Activated naive CD8-positive, alpha-beta T cell treated with anti-CD3 and anti-CD28 coated beads, Interleukin-2, amount 50 U/mL, for 16 hours (primary cell): ENCODE results near the gene TEAD1.

Experiments
- DNase-seq: peaks from one replicate; pipeline ENCODE4 v3.0.0-alpha.2; 2020; ENCODE audit warnings: low read depth, low spot score

The TEAD1 gene

DNA sequence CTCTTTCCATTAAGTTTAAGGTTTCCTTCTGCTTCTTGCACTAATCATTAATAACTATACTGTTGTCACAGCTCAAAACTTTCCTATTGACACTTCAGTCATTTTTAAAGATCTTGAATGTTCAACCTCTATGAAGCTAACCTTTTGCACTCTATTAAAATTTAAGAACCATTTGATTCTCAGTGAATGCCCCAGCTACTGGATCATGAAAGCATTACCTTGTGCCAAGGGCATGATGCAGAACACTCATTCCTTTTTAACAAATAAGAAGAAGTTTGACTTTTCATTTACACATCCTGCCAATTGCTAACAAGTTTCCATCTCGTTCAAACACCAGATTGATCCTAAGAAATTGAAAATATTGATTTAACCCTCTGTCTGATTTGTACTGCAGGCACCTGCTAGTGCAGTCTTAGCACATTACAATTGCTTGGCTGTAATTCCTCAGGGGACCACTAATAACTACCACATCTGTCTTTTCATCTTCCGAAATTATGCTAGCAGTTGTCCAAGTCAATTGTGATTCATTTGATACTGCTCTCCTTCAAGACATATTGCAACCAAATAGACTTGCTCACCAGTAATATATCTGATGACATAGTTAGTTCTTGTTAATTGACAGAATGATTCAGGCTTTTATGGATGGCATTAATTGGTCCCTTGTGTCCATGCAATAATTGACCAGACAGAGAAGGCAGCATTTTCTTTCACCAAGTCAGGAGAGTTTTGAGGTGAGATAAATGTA lies 158.4 kb downstream of the TEAD1 start:
- DNase-seq: no peak

DNA sequence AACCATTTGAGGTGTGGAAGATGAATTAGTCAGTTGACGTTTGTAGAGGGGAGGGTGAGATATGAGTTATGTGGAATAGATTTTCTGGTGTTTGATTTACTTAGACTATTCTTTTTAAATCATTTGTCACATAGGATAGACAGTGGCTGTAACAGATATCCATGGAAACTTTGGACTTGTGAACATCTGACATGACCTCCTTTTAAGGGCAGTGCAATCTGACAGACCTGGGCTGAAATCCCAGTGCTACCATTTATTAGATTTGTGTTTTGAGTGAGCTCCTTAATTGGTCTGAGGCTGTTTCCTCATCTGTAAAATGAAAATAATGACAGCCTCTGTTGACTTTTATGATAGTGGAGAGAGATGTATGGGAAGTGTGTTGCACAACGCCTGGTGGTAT lies 159.9 kb downstream of the TEAD1 start:
- no peak for DNase-seq

DNA sequence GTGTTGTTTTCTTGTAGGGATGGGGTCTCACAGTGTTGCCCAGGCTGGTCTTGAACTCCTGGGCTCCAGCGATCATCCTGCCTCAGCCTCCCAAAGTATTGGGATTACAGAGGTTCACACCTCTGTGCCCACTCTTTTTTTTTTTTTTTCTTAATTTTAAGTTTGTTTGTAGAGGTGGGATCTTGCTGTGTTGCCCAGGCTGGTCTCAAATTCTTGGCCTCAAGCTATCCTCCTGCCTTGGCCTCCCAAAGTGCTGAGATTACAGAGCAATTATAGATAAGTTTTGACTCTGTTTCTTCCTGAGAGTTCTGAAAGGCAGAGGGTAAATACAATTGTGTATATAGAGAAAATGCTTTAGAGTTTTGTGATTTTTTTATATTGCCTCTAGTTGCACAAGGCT lies 160.4 kb downstream of the TEAD1 start:
- DNase-seq: no peak

DNA sequence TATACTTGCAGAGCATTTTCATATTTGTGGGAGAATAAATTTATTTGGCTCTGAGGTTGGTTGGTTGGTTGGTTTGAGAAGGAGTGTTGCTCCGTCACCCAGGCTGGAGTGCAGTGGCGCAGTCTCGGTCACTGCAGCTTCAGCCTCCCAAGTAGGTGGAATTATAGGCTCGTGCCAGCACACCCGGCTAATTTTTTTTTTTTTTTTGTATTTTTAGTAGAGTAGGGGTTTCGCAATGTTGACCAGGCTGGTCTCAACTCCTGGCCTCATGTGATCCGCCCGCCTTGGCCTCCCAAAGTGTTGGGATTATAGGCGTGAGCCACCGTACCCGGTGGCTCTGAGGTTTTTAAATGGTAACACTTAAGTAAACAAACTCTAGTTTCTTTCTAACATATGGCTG lies 161.1 kb downstream of the TEAD1 start:
- no peak for DNase-seq

DNA sequence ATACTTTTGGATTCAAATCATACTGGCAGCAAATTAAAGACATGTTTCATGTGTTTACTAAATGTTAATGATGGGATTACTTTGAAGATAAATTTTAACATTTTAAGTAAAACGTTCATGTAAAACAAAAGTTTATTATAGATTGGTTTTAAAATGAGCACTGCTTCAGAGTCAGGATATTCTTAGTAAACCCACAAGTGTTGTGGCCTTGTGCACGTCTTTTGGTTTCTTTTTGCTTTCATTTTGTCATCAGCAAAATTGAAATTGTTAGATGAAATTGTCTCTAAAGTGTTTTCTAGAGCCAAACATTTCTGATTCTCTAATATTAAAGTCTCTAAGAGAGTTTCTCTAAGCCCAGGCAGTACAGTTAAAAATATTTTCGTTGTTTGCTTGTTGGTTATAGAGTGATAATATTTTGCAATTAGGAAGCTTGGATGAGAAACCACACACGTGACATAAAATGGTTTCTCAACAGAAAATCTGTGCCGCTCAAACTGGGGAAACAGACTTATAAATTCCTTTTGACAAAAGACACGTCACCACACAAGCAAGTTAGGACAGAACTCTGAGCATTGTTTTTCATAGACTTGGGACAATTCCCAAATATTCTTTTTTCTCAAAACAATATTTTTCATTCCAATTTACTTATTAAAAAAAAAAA lies 164.4 kb downstream of the TEAD1 start:
- no peak for DNase-seq

DNA sequence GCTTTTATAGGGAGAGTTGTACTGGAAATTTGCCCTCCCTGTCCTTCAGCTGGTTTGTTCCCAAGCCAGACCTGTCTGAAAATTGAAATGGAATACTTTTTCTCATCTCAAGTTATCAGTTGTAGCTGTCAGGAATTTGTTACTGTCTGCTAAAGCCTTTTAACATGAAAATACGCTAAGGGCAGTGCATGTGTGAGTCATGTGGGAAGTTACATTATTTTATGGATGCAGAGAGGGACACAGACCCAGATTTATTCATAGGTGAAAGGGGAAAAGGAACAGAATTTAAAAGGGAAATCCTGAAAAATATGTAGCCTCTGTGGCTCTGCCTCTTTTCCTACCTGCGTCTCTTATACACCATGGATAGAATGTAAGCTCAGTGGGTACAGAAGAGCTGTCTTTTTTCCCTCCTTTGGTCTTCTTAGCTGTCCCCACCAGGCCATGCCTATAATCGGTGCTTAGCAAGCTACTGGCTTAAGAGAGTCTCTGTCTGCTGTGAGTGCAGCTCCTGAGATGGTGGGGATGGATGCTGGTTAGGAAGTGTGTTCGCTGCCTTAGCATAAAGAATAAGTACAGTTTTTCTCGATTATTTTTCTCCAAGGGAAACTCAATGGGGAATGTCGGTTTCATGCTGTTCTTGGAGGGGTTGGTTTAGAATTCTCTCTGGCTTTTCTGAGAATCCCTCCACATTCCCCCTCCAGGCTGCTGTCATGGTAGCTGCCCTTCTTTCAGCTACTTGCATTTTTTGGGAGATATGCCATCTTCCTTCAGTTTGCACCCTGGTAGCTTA lies 166.8 kb downstream of the TEAD1 start:
- DNase-seq: no peak

DNA sequence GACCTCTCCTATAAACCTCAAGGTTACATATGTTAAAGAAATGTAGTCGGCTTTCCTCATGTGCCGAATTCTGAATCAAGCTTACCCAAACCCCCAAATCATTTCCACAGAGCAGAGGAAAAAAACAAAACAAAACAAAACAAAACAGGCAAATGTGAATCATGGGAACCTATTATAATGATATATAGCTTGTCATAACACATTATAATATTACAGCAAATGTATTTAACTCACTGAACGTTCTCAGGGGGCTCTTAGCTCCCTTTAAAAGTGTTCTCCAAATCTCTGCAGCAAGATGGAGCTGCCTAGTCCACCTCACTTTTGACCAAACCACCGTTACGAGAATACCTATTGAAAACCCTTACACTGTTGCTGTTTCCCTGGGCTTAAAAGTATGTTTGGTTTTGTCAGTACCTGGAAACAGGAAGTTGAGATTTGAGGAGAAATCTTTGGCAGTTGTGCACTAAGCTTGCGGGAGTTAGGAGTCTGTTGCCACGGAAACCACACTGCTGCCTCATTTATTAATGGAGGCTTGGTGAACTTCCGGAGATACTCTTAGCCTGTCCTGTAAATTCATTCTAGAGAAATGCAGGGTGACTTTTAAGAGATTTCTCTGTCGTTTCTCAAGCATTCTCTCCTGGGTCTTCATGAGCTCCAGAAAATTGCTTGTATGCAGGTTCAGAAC lies 167.9 kb downstream of the TEAD1 start:
- no peak for DNase-seq

DNA sequence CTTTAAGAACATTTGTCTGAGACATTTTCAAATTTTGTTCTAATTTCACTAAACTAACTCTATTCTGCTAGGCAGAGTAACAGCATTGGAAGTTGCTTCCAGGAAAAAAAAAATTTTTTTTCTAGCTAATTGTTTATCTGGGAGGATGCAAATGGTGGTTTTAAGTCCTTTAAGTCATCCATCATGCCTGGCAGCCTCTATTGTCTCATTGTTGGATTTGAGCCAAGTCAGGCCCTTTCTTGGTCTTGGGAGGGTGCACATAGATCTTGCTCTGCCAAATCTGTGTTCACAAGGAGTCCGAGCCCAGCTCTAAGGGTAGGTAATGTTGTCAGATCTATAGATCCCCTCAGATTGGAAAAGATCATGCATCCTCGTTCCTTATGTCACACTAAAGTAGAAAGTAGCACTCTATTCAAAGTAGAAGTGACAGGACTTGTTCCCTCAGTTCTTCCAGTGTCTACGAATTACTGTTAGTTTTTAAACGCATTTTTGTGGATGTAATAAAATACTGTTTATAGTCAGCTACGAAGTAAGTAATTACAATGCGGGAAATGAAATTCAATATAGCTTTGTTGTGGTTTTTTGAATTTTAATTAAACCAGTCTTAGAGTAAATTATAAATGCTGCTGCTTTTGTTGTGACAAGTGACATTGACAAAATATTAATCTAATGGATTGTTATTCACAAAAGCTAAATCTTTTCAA lies 168.9 kb downstream of the TEAD1 start:
- no peak for DNase-seq

DNA sequence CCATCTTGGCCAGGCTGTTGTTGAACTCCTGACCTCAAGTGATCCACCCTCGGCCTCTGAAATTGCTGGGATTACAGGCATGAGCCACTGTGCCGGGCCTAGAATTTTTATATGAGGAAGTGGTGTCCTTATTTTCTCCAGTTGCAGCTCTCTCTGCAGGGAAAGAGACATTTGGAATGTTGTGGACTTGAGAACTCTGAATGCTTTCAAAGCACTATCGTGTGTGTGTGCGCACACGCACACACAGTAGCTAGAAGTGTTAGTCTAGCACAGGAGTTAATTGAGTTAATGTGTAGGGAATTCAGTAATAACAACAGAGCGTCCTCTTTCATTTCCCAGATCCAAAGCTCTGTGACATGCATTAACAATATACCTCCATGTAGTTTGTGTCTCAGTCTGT lies 170.9 kb downstream of the TEAD1 start:
- DNase-seq: no peak

DNA sequence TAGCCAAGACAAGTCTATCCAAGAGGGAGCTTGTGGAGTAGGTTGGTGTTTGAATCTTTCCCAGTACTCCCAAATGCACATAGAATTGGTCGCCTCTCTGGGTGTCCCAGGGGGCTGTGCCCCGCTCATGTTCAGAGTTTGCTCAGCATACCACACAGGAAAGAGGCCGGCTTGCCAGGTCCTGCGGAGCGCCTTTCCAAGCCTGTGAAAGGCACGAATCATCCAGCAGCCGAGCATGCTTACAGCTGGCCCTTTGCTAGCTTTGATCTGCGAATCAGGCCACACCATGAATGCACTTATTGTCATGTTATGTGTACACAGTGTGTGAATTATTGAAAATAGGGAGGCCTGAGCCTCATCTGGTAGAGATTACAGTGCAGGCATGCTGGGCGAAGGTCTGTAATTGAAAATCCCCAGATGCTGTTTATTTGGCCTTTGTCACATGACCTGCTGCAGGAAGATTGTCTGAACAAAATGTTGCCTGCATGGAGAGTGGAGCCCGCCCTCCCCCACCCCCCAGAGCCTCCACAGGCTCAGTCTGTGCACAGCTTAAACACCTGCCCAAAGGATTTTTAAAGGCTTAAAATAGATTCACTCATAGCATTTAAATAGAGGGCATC lies 171.6 kb downstream of the TEAD1 start:
- DNase-seq: no peak

DNA sequence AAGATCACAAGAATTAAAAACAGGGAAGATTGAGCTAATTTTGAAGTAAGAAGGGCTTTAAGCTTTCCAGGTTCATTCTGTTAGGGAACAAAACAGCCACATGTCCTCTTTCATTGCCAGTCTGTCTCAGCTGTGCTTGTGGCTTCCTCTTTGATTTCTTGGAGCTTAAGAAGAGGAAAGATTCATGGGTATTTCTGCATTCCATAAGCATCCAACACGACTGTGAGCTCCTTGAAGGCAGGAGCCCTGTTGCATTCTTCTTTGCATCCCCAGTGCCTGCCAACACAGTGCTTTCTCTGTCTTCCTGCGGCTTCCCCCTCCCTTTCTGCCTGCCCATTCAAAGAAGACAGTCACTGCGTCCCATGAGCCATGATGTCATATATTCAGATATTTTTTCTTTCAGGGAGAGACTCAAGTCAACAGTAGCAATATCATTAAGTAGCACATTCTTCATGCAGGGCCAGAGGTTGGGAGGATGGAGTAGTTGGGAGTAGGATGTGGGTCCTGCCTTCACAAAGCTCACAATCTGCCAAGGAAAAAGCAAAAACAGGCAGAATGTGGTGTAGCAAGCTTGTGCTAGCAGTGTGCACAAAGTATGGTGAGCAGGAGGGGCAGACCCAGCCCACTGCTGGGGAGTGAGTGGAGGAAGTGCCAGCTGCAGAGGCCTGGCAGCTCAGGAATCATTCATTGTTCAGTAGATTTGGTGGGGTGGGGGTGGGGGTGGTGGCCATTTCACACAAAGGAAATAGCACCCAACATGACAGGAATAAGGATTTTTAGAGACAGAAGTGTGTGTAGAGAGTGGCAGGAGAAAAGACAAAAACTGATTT lies 172.8 kb downstream of the TEAD1 start:
- no peak for DNase-seq

DNA sequence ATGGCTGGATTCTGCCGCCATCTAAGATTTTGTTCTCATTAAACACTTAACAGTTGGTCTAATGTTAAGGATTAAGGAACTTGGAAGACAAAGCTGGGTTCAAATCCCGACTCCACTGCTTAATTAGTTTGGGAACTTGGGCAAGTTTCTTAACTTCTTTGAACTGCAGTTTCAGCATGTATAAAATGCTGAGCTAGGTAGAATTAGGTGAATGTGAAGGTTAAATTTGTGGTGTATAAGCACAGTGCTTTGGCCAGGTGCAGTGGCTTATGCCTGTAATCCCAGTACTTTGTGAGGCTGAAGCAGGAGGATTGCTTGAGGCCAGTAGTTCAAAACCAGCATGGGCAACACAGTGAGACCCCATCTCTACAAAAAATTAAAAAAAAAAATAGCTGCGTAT lies 174.2 kb downstream of the TEAD1 start:
- DNase-seq: no peak

DNA sequence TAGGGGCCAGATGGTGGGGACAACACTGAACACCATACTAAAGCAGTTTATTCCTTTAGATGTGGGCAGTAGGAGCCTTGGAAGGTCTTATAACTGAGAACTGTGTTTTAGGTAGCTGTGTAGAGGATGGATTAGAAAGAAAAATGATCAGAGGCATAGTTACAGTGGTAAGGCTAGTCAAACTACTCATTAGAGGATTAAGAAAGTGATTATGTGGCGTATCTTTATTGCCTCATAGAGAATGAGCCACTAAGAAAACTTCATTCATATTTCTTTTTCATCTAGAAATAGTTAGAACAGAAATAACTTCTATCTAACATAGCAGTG lies 179.1 kb downstream of the TEAD1 start:
- no peak for DNase-seq

DNA sequence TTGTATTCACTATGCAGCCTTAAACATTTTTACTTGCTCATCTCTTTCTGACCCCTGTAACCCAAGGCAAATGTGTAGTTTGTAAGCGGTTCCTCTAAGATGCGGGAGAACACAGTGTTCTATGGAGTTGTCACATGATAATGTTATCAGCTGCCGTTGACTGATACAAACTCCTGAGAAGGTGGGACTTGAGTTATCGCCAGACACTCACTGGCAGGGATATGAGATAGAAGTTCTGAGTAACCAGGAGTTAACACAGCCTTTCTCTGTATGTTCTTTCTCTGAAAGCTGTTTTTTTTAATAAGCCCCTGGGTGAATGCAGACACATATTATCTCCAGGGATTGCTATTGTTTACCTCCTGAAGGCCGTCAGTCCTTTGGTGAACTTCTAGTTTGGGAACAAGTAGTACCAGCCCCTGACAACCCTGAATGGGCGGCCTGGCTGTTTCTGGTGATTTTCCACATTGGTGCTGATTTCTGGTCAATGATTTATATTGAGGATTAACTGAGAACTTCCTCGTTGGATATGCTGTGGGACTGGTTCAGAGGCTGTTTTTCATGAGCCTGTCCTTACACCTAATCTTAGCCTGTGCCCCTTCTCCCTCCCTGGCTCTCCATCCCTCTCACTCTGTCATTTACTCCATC lies 179.6 kb downstream of the TEAD1 start:
- no peak for DNase-seq

DNA sequence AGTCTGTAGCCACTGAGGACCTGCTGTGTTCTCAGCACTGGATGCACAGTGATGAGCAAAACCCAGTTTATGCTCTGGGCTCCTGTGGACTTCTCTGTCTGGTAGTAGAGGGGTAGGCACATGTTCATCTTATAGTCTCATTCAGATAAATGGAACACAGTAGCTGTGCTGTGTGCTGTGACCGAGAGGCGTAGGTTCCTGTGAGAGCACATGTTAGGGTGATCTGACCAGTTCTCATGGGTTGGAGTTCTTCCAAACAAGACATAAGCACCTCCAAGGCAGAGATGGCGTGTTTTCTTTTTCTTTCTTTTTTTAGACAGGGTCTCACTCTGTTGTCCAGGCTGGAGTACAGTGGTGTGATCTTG lies 180.1 kb downstream of the TEAD1 start:
- no peak for DNase-seq

DNA sequence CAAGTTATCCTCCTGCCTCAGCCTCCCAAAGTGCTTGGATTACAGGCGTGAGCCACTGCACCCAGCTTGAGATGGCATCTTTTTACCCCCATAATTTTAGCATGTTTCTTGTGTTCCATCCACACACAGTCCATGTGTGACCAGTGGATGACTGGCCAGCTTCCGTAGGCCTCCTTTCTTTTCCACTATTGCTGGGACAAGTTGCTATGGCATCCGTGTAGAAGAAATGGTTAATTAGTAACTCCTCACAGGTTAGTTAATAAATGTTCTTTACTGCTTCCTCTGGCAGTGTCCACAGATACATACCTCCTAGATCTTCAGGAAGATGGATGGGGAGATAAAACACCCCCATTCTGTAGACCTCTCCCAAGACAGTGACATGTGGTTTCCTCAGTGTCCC lies 180.6 kb downstream of the TEAD1 start:
- DNase-seq: no peak

DNA sequence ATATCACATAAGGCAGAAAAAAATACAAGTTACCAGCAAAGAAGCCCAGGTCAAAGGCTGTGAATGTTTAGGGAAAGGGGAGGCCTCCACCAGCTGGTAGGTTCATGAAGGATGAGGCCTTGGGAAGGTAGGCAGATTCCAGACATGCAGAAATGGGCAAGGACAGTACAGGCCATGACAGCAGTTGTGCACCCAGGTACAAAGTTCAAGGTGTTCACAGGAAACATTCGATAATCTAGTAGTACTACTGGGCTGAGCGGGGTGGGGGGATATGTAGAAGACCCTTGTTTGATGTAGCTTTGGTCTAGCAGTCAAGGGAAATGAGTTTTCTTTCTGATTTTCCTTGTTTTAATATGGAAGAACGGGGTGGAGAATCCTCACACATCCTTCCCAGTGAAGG lies 182.1 kb downstream of the TEAD1 start:
- no peak for DNase-seq

DNA sequence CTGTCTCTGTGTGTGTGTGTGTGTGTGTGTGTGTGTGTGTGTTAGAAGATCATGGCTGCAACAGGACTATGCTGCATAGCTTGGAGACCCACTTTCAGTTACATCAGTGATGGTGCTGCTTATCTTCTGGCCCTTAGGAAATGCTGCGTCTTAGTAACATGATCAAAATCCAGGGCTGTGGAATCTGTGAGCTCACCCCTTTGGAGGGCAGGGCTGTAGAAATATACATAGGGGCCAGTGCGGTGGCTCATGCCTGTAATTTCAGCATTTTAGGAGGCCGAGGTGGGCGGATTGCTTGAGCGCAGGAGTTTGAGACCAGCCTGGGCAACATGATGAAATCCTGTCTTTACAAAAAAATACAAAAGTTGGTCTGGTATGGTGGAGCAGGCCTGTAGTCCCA lies 183.4 kb downstream of the TEAD1 start:
- no peak for DNase-seq

DNA sequence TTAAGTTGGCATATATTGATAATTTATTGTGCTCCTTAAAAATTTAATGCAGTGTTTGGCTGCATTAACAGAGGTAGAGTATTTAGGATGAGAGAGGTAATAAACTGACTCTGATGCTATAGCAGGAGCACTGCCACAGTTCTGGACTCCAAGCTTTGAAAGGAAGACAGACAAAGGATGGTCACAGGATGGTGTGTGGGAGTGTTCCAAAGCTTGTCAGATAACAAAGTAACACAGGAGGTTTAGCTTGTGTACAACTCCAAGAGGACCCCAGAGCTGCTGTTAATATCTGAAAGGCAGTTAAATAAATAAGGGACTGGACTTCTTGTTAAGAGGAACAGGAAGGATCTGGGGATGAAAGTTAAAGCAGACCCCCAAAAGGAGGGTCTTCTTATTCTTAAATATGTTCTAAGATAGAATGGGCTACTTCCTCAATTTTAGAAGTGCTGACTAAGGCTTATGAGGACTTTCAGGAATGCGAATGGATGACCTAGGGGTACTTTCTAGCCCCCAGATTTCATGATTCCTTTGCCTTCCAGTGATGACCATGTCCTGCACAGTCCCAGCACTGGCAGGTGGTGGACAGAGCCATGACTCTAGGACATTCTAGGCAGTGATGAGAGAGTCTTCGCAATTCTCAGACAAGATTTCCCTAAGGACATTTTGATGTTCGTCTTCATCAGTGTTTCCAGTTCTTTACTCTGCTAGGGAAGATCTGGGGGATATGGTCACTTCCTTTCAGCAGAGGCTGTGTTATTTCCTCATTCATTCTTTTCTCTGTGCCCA lies 185.8 kb downstream of the TEAD1 start:
- DNase-seq: no peak
